ENCODE results near the gene SRL. TPM values are rescaled to one million over a fixed set of nuclear protein-coding genes. Genes with fewer than 3 reads are reported as not detected.
A peak's percentile ranks its signal among the peaks of the same experiment; 100 is the strongest.

Gene SRL
- polyA plus RNA-seq, 1 of the 3 experiments (the other 2 are of a cell fraction): not detected

DNA sequence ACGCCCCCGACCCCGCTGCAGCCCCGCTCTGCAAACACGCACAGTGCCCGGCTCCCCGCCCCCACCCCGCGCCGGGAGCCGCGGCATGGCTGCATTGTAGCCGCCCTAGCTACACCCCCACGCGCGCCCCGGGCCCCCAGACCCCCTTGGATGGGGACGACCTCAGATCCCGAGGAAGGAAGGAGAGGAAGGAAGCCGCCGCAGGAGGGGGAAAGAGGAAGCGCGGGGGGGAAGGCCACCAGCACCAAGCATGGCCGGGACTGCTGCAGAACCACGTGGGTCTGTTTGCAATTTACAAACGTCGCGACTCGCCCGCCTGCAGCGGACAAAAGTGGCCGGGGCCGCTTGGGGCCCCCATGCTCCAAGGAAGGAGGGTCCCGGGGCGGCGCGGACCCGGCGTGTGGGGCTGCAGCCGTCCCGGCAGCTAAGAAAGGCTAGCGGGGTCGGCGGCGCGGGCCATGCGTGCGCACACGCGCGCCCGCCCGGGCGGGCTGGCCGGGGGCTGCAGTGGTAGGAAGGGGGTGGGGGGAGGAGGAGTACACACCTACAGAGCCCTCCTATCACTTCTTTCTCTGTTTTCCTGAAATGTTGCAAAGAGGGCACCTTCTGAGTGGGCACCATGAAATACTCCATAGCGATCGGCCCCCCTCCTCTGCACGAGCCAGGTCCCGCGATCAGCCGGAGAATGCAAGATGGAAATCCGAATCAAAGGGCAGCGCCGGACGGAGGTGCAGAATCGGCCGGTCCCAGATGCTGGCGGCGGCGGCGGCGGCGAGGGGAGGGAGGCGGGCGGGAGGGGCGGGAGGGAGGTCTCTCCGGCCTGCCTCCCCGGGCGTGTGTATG, 30.5 kb upstream of the SRL start (continued):
- TF ChIP-seq POLR2AphosphoS5 (IDR thresholded peaks at IDR 0.05; ENCODE audit: low read depth, low read length) (no peak), NFIC (IDR thresholded peaks at IDR 0.05; ENCODE audit: borderline replicate concordance) (no peak)
- TF ChIP-seq, protein P1, sequence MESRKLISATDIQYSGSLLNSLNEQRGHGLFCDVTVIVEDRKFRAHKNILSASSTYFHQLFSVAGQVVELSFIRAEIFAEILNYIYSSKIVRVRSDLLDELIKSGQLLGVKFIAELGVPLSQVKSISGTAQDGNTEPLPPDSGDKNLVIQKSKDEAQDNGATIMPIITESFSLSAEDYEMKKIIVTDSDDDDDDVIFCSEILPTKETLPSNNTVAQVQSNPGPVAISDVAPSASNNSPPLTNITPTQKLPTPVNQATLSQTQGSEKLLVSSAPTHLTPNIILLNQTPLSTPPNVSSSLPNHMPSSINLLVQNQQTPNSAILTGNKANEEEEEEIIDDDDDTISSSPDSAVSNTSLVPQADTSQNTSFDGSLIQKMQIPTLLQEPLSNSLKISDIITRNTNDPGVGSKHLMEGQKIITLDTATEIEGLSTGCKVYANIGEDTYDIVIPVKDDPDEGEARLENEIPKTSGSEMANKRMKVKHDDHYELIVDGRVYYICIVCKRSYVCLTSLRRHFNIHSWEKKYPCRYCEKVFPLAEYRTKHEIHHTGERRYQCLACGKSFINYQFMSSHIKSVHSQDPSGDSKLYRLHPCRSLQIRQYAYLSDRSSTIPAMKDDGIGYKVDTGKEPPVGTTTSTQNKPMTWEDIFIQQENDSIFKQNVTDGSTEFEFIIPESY (IDR thresholded peaks at IDR 0.05; ENCODE audit: borderline replicate concordance, low read depth): no peak
- TF ChIP-seq, protein P2, sequence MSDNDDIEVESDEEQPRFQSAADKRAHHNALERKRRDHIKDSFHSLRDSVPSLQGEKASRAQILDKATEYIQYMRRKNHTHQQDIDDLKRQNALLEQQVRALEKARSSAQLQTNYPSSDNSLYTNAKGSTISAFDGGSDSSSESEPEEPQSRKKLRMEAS (IDR thresholded peaks at IDR 0.05; ENCODE audit: low read depth): peak; percentile 83
- TF ChIP-seq, protein P3, sequence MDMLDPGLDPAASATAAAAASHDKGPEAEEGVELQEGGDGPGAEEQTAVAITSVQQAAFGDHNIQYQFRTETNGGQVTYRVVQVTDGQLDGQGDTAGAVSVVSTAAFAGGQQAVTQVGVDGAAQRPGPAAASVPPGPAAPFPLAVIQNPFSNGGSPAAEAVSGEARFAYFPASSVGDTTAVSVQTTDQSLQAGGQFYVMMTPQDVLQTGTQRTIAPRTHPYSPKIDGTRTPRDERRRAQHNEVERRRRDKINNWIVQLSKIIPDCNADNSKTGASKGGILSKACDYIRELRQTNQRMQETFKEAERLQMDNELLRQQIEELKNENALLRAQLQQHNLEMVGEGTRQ (IDR thresholded peaks at IDR 0.05; ENCODE audit: borderline replicate concordance, low read depth, low read length): no peak

DNA sequence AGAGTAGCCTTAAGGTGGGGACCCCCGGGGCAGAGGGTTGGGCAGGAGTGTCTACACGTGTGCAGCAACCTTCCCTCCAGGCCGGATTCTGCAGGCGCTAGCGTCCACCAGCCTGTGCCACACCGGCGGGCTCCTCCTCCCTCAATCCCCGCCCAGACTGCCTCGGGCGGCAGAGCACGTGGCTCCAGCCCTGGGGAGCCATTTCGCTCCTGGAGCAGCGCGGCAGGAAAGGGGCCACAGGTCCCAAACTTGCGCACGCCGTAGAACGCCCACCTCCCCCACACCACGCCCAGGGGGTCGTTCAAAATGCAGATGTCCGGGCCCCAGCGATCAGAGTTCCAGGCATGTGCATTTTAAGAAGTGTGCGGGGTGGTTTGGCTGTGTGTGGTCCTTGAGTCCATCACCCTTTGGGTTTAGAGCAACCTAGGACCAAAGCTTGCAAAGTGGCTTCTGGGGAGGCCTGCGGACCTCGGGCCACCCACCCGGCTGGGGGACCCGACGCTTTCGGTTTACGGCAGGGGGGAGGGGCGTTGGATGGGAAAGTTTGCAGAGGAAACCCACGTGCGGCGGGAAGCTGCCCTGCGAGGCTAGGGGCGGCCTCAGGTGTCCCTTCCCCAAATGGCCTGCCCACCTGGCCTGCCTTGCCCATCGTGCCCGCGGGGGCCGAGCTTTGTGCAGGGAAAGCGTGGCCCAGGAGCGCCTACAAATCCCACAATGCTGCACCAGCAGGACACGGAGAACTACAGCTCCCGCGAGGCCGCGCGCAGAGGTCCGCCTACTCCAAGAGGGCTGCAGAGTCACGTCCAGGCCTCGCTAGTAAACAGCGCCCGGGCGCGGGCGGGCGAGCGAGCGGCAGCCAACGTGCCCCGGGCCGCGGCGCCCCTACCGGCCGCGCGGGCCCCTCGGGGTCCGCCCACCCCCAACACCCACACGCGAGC, 29.6 kb upstream of the SRL start:
- POLR2A ChIA-PET: interaction anchor here (1.0 to 4.0 kb wide), 9 partner anchors 9 to 289 kb away, joined by 3 to 22 read pairs (median 4); no protein-coding TSS in a partner anchor
- peaks cover 17% of the 10 kb centered on the region for H3F3A ChIP-seq (replicated peaks; ENCODE audit: insufficient read depth)
- WGBS (ENCODE audit: low lambda C conversion rate): 1% methylated on average over 18 of the region's 72 CpGs
- TF ChIP-seq, protein P4, sequence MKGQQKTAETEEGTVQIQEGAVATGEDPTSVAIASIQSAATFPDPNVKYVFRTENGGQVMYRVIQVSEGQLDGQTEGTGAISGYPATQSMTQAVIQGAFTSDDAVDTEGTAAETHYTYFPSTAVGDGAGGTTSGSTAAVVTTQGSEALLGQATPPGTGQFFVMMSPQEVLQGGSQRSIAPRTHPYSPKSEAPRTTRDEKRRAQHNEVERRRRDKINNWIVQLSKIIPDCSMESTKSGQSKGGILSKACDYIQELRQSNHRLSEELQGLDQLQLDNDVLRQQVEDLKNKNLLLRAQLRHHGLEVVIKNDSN (IDR thresholded peaks at IDR 0.05; ENCODE audit: borderline replicate concordance, low read depth): peak; percentile 77
- TF ChIP-seq, protein P3 (IDR thresholded peaks at IDR 0.05; ENCODE audit: borderline replicate concordance, low read depth, low read length): peak; percentile 17; the same call in 1 of the 2 replicates
- TF ChIP-seq SIN3A (IDR thresholded peaks at IDR 0.05; ENCODE audit: borderline replicate concordance, low read depth, low read length): peak; percentile 33; the same call in 1 of the 2 replicates
- TF ChIP-seq, protein P5, sequence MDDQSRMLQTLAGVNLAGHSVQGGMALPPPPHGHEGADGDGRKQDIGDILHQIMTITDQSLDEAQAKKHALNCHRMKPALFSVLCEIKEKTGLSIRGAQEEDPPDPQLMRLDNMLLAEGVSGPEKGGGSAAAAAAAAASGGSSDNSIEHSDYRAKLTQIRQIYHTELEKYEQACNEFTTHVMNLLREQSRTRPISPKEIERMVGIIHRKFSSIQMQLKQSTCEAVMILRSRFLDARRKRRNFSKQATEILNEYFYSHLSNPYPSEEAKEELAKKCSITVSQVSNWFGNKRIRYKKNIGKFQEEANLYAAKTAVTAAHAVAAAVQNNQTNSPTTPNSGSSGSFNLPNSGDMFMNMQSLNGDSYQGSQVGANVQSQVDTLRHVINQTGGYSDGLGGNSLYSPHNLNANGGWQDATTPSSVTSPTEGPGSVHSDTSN (IDR thresholded peaks at IDR 0.05): no peak
- no peak for TF ChIP-seq RFX5 (IDR thresholded peaks at IDR 0.05; ENCODE audit: low read length)
- TF ChIP-seq FOXJ3 (CRISPR knock-in tag; IDR thresholded peaks at IDR 0.05): peak; percentile 68; the same call in 1 of the 2 replicates
- TF ChIP-seq TCF12 (IDR thresholded peaks at IDR 0.05): 0 out of 2 replicates have a peak, but pooled peaks have one; percentile 5
- TF ChIP-seq YY1 (IDR thresholded peaks at IDR 0.05; ENCODE audit: low read depth): peak; percentile 73
- TF ChIP-seq MXI1 (IDR thresholded peaks at IDR 0.05; ENCODE audit: low read depth, low read length): peak; percentile 83
- TF ChIP-seq, protein P1 (IDR thresholded peaks at IDR 0.05; ENCODE audit: borderline replicate concordance, low read depth): peak; percentile 51; the same call in 1 of the 2 replicates
- no peak for TF ChIP-seq RCOR1 (IDR thresholded peaks at IDR 0.05; ENCODE audit: low read length)
- TF ChIP-seq, protein P2 (IDR thresholded peaks at IDR 0.05; ENCODE audit: low read depth): peak; percentile 100
- peak; percentile 85 for TF ChIP-seq CHD2 (IDR thresholded peaks at IDR 0.05; ENCODE audit: low read length, partially characterized antibody)
- no peak for TF ChIP-seq JUND (IDR thresholded peaks at IDR 0.05)
- peak; percentile 75; the same call in 1 of the 2 replicates for TF ChIP-seq POLR2AphosphoS5 (IDR thresholded peaks at IDR 0.05; ENCODE audit: low read depth, low read length)
- TF ChIP-seq FOSL2 (IDR thresholded peaks at IDR 0.05; ENCODE audit: borderline replicate concordance, low read depth): no peak

More for the DNA sequence above, 29.6 kb upstream of the SRL start:
- Histone ChIP-seq H4K20me1 (ENCODE audit: insufficient read depth) (no peaks in the 10 kb centered on the region), H3K4me2 (peak overlapping the region; percentile 100), H3K9me2 (no peaks in the 10 kb centered on the region), H3K27me3 (ENCODE audit: insufficient read depth) (no peaks in the 10 kb centered on the region), H2AFZ (ENCODE audit: low read depth) (peak overlapping the region; percentile 95), H3K9me3 (no peaks in the 10 kb centered on the region), H3K4me1 (ENCODE audit: control insufficient read depth in 1 of 2, insufficient read depth in 2 of 2, low read depth in 1 of 2, low read length in 1 of 2) (peaks cover 0 to 12% of the 10 kb centered on the region in 2 experiments; a peak in 1 of 4 replicates), H3K79me2 (ENCODE audit: insufficient read depth) (peaks cover 50% of the 10 kb centered on the region), H3K9ac (peak overlapping the region; percentile 84), H3K4me3 (ENCODE audit: low read depth in 2 of 2, low read length in 1 of 2) (peak overlapping the region; percentile 65 to 84), H3K27ac (ENCODE audit: low read depth in 2 of 2, low read length in 1 of 2) (peak overlapping the region; percentile 79 to 91), H3K36me3 (replicated peaks in 1 of 2; ENCODE audit: control insufficient read depth in 1 of 2, insufficient read depth in 2 of 2, low read length in 1 of 2) (no peaks in the 10 kb centered on the region)
- DNase-seq: peak; percentile 90
- CTCF ChIA-PET: interaction anchor here (0.8 to 18.0 kb wide), 13 partner anchors 11 to 333 kb away, joined by 3 to 203 read pairs (median 14); no protein-coding TSS in a partner anchor
